ENCODE results near the gene SATB1.

Gene SATB1

DNA sequence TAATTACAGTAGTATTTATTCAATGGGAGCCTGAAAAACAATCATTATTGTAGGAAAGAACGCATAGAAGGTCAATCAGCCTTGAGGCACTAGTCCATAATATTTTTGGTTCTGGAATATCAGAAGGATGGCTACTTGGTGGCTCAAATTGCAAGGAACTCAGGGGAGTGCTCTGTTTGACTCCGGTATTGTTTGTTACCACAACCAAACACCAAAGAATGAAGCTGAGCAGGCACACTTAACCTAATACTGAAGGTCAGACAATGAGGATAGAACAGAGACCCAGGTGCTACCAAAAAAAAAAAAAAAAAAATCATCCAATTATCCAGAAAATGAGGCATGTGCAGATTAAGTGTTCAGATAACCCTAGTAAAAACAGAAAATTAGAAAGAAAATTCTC lies 11.1 kb upstream of the SATB1 start:
- Mint-ChIP-seq H3K4me3 (no peak overlapping the region), H3K27ac (no peak overlapping the region), H3K4me1 (no peaks in the 10 kb centered on the region), H3K27me3 (ENCODE audit: low read depth, poor library complexity) (peaks cover 36% of the 10 kb centered on the region), H3K9me3 (no peaks in the 10 kb centered on the region), H3K36me3 (ENCODE audit: low read depth) (no peaks in the 10 kb centered on the region)
- TF ChIP-seq CTCF (IDR thresholded peaks at IDR 0.05), result no peak
- DNase-seq, result no peak

DNA sequence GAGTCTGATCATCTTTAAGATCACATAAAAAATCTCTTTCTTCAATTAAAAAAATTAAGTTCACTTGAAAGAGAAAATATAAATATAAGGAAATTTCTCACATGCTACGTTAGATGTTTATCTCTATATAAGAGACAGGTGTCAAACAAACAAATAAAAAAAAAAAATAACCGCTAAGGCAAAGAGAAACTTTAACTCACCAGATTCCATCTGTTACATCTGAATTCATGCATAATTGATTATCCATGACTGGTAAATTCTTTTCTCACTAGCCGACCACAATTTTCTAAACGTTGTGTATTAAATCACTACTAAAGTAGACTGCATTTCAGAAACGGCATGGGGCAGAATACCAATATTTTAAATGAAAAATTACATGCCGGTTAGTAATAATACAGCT lies 9.6 kb upstream of the SATB1 start:
- DNase-seq, result no peak
- Mint-ChIP-seq H3K36me3 (ENCODE audit: low read depth) (no peaks in the 10 kb centered on the region), H3K9me3 (no peaks in the 10 kb centered on the region), H3K27ac (no peak overlapping the region), H3K4me1 (no peaks in the 10 kb centered on the region), H3K27me3 (ENCODE audit: low read depth, poor library complexity) (peaks cover 21% of the 10 kb centered on the region), H3K4me3 (no peak overlapping the region)
- no peak for TF ChIP-seq CTCF (IDR thresholded peaks at IDR 0.05)

GRCh38 chr3:18432752-18433151 lies 7.6 kb upstream of the SATB1 start:
- no peak overlapping the region for H3K4me3 Mint-ChIP-seq
- no peak for DNase-seq
- no peaks in the 10 kb centered on the region for H3K9me3 Mint-ChIP-seq
- H3K4me1 Mint-ChIP-seq, result no peaks in the 10 kb centered on the region
- TF ChIP-seq CTCF (IDR thresholded peaks at IDR 0.05), result no peak
- no peaks in the 10 kb centered on the region for H3K36me3 Mint-ChIP-seq (ENCODE audit: low read depth)
- no peak overlapping the region for H3K27ac Mint-ChIP-seq
- peaks cover 17% of the 10 kb centered on the region for H3K27me3 Mint-ChIP-seq (ENCODE audit: low read depth, poor library complexity)

- no peak overlapping the region for H3K4me3 Mint-ChIP-seq
- H3K27ac Mint-ChIP-seq, result no peak overlapping the region
- H3K27me3 Mint-ChIP-seq (ENCODE audit: low read depth, poor library complexity), result peaks cover 17% of the 10 kb centered on the region
- H3K9me3 Mint-ChIP-seq, result no peaks in the 10 kb centered on the region
- TF ChIP-seq CTCF (IDR thresholded peaks at IDR 0.05), result no peak
- no peak for DNase-seq
- no peaks in the 10 kb centered on the region for H3K36me3 Mint-ChIP-seq (ENCODE audit: low read depth)
- peaks cover 5% of the 10 kb centered on the region for H3K4me1 Mint-ChIP-seq
Observed at GRCh38 chr3:18431266-18431665, 6.1 kb upstream of the SATB1 start.

- DNase-seq, result no peak
- peaks cover 12% of the 10 kb centered on the region for H3K4me1 Mint-ChIP-seq
- H3K27ac Mint-ChIP-seq, result no peak overlapping the region
- no peaks in the 10 kb centered on the region for H3K36me3 Mint-ChIP-seq (ENCODE audit: low read depth)
- TF ChIP-seq CTCF (IDR thresholded peaks at IDR 0.05), result no peak
- H3K4me3 Mint-ChIP-seq, result no peak overlapping the region
- H3K9me3 Mint-ChIP-seq, result no peaks in the 10 kb centered on the region
- H3K27me3 Mint-ChIP-seq (ENCODE audit: low read depth, poor library complexity), result peaks cover 16% of the 10 kb centered on the region
Observed at GRCh38 chr3:18428991-18429745, 4.0 kb upstream of the SATB1 start.

GRCh38 chr3:18428036-18428435 lies 2.9 kb upstream of the SATB1 start:
- DNase-seq, result no peak
- TF ChIP-seq CTCF (IDR thresholded peaks at IDR 0.05), result no peak
- H3K9me3 Mint-ChIP-seq, result no peaks in the 10 kb centered on the region
- peaks cover 16% of the 10 kb centered on the region for H3K27me3 Mint-ChIP-seq (ENCODE audit: low read depth, poor library complexity)
- no peaks in the 10 kb centered on the region for H3K36me3 Mint-ChIP-seq (ENCODE audit: low read depth)
- no peak overlapping the region for H3K27ac Mint-ChIP-seq
- H3K4me3 Mint-ChIP-seq, result no peak overlapping the region
- H3K4me1 Mint-ChIP-seq, result peaks cover 17% of the 10 kb centered on the region
